ENCODE measurements around the gene PHETA1.

DNA sequence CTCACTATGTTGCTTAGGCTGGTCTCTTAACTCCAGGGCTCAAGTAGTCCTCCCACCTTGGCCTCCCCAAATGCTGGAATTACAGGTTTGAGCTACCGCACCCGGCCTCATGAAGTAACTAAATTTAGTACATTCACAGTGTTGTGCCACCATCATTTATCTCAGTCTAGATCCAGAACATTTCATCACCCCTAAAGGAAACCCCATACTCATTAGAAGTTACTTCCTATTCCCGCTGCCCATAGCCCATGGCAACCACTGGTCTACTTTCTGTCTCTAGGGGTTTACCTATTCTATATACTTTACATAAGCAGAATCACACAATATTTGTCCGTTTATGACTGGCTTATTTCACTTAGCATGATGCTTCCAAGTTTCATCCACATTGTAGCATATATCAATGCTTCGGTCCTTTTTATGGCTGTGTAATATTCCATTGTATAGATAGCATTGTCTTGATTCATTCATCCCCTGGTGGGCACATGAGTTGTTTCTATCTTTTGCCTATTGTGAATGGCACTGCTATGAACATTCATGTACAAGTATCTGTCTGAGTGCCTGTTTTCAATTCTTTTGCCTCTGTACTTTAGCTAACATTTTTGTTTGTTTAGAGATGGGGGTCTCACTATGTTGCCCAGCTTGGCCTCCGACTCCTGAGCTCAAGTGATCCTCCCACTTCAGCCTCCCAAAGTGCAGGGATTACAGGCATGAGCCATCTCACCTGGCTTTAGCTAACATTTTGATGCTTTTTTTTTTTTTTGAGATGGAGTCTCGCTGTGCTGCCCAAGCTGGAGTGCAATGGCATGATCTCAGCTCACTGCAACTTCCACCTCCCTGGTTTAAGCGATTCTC lies 26.7 kb upstream of the PHETA1 start:
- TF ChIP-seq, protein P1, sequence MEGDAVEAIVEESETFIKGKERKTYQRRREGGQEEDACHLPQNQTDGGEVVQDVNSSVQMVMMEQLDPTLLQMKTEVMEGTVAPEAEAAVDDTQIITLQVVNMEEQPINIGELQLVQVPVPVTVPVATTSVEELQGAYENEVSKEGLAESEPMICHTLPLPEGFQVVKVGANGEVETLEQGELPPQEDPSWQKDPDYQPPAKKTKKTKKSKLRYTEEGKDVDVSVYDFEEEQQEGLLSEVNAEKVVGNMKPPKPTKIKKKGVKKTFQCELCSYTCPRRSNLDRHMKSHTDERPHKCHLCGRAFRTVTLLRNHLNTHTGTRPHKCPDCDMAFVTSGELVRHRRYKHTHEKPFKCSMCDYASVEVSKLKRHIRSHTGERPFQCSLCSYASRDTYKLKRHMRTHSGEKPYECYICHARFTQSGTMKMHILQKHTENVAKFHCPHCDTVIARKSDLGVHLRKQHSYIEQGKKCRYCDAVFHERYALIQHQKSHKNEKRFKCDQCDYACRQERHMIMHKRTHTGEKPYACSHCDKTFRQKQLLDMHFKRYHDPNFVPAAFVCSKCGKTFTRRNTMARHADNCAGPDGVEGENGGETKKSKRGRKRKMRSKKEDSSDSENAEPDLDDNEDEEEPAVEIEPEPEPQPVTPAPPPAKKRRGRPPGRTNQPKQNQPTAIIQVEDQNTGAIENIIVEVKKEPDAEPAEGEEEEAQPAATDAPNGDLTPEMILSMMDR (IDR thresholded peaks at IDR 0.05), result no peak
- TF ChIP-seq, protein P2, sequence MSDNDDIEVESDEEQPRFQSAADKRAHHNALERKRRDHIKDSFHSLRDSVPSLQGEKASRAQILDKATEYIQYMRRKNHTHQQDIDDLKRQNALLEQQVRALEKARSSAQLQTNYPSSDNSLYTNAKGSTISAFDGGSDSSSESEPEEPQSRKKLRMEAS (IDR thresholded peaks at IDR 0.05; ENCODE audit: low read depth), result no peak
- TF ChIP-seq NRF1 (IDR thresholded peaks at IDR 0.05; ENCODE audit: low read depth, low read length), result no peak
- TF ChIP-seq RFX5 (IDR thresholded peaks at IDR 0.05; ENCODE audit: low read length), result no peak
- TF ChIP-seq TAF1 (IDR thresholded peaks at IDR 0.05; ENCODE audit: borderline replicate concordance, low read depth, low read length), result no peak
- TF ChIP-seq POLR2AphosphoS5 (IDR thresholded peaks at IDR 0.05; ENCODE audit: low read depth, low read length), result no peak
- TF ChIP-seq ZBTB33 (IDR thresholded peaks at IDR 0.05; ENCODE audit: borderline replicate concordance, low read depth), result no peak
- TF ChIP-seq FOXM1 (IDR thresholded peaks at IDR 0.05; ENCODE audit: low read depth), result no peak
